GM19468 (cell line): ENCODE results near the gene APAF1.
"Not testable (repeated sequence)": the region's sequence is repeated elsewhere in the genome, so short reads cannot be mapped to it uniquely, and the experiment has no call there.

ENCODE experiments used
- ATAC-seq: cut with Tn5 transposase; IDR thresholded peaks from one replicate; pipeline ENCODE4 v1.9.1; 2021; ENCODE audit warnings: mild to moderate bottlenecking, moderate library complexity, moderate number of reproducible peaks; ENCODE audit not compliant: unreplicated experiment; ENCODE audit errors: extremely low read depth

The APAF1 gene

GRCh38 chr12:98644712-98645571 lies at the start of gene APAF1, which contains the start of gene IKBIP:
Gene APAF1, plus strand, starts transcription at chr12:98645290. Its CDS starts 3,070 bp downstream, at chr12:98648360.
Gene IKBIP, minus strand, starts transcription at chr12:98644788. Its CDS starts 87 bp downstream, at chr12:98644701.
- ATAC-seq = peak; percentile 90

- not testable (repeated sequence) for ATAC-seq
Observed at GRCh38 chr12:98597313-98597712, 47.8 kb upstream of the APAF1 start.

GRCh38 chr12:98601924-98602323 lies 43.2 kb upstream of the APAF1 start:
- ATAC-seq = no peak

GRCh38 chr12:98606359-98606988 lies 38.6 kb upstream of the APAF1 start:
- no peak for ATAC-seq

- no peak for ATAC-seq
Observed at GRCh38 chr12:98610596-98610995, 34.5 kb upstream of the APAF1 start.

- ATAC-seq = peak; percentile 76
Observed at GRCh38 chr12:98612696-98613334, 32.3 kb upstream of the APAF1 start.

GRCh38 chr12:98618952-98619351 lies 26.1 kb upstream of the APAF1 start:
- ATAC-seq = no peak

GRCh38 chr12:98635657-98636323 lies 9.3 kb upstream of the APAF1 start:
- peak; percentile 49 for ATAC-seq

- ATAC-seq = no peak
Observed at GRCh38 chr12:98637068-98637467, 8.0 kb upstream of the APAF1 start.

GRCh38 chr12:98638009-98638408 lies 7.1 kb upstream of the APAF1 start:
- ATAC-seq = no peak

- no peak for ATAC-seq
Observed at GRCh38 chr12:98639491-98639890, 5.6 kb upstream of the APAF1 start.

- ATAC-seq = not testable (repeated sequence)
Observed at GRCh38 chr12:98642801-98643200, 2.3 kb upstream of the APAF1 start.

GRCh38 chr12:98644433-98644711 lies 718 bp upstream of the APAF1 start:
- ATAC-seq = peak; percentile 0

GRCh38 chr12:98645572-98646067 lies 530 bp downstream of the APAF1 start:
- ATAC-seq = no peak

GRCh38 chr12:98646294-98647090 lies 1.4 kb downstream of the APAF1 start:
- ATAC-seq = no peak

GRCh38 chr12:98651328-98651727 lies 6.2 kb downstream of the APAF1 start:
- ATAC-seq = no peak

- no peak for ATAC-seq
Observed at GRCh38 chr12:98653866-98654493, 8.9 kb downstream of the APAF1 start.

- ATAC-seq = no peak
Observed at GRCh38 chr12:98656289-98657101, 11.4 kb downstream of the APAF1 start.
